ENCODE data around the gene NEURL1B.

Gene NEURL1B

GRCh38 chr5:172667786-172668593, 26.9 kb downstream of the NEURL1B start:
- POLR2A ChIA-PET, result no interaction called here
- TF ChIP-seq CTCF (IDR thresholded peaks at IDR 0.05; ENCODE audit: control extremely low read depth, extremely low read depth, low read depth, missing control alignments), result no peak
- no peak for DNase-seq (ENCODE audit: extremely low spot score)
- CTCF ChIA-PET, result interaction anchor here (1.0 to 1.4 kb wide), 2 partner anchors 29 to 30 kb away, joined by 3 to 7 read pairs; no protein-coding TSS in a partner anchor

DNA sequence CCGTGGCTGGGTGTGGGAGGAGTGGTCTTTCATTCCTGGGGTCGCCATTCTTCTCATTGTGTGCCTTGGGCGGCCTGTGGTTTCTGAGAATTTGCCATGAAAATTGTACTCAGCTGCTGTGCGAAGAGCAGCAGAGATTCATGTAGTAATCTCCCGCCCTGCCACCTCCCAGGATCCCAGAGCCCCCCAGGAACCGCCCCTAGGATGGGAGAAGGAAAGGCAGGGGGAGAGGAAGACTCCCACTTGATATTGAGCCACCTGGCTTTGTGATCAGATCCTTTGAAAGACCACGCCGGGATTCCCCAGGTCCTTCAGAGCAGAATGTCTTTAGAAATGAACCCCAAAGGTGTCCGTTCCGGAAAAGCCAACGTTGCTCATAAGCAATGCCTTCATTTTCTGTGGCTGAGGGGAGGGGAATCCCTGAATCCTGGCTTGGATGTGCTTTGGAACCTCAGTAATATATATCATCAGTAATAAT, 27.6 kb downstream of the NEURL1B start:
- ChIA-PET CTCF (interaction anchor here (1.0 kb wide), 1 partner anchor 29 kb away, joined by 3 read pairs; no protein-coding TSS in a partner anchor), POLR2A (no interaction called here)
- no peak for DNase-seq (ENCODE audit: extremely low spot score)
- TF ChIP-seq CTCF (IDR thresholded peaks at IDR 0.05; ENCODE audit: control extremely low read depth, extremely low read depth, low read depth, missing control alignments), result no peak

DNA sequence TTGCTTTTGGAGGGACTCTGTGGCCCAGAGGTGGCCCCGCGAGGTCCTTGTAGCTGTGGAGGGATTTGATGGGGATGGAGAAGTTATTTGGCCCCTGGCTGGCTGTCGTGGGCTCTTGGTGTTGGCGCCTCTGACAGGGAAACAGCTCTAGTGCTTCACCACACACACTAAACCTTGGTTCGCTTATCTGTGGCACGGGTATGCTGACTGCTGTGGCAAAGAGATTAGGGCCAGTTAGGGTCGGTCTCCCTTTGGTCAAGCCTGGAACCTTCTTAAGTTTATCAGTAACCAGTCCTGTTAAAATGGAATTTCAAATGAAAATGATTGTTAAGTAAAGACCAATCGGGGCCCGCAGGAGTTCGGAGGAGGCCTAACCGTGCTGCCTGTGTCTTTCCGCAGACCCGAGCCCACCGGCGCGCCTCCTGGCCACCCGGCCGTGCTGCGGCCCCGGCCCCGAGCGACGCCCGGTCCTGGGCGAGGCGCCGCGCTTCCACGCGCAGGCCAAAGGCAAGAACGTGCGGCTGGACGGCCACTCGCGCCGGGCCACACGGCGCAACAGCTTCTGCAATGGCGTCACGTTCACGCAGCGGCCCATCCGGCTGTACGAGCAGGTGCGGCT, 28.4 kb downstream of the NEURL1B start:
- no peak for TF ChIP-seq CTCF (IDR thresholded peaks at IDR 0.05; ENCODE audit: control extremely low read depth, extremely low read depth, low read depth, missing control alignments)
- DNase-seq (ENCODE audit: extremely low spot score), result no peak
- ChIA-PET CTCF (no interaction called here), POLR2A (no interaction called here)

DNA sequence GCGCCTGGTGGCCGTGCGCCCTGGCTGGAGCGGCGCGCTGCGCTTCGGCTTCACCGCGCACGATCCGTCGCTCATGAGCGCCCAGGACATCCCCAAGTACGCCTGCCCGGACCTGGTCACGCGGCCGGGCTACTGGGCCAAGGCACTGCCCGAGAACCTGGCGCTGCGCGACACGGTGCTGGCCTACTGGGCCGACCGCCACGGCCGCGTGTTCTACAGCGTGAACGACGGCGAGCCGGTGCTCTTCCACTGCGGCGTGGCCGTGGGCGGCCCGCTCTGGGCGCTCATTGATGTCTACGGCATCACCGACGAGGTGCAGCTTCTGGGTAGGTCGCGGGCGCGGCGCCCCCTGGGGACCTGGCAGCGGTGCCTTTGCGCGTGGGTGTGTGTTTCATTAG, 28.9 kb downstream of the NEURL1B start:
- DNase-seq (ENCODE audit: extremely low spot score), result no peak
- POLR2A ChIA-PET, result no interaction called here
- TF ChIP-seq CTCF (IDR thresholded peaks at IDR 0.05; ENCODE audit: control extremely low read depth, extremely low read depth, low read depth, missing control alignments), result no peak
- CTCF ChIA-PET, result no interaction called here

- POLR2A ChIA-PET, result no interaction called here
- TF ChIP-seq CTCF (IDR thresholded peaks at IDR 0.05; ENCODE audit: control extremely low read depth, extremely low read depth, low read depth, missing control alignments), result no peak
- CTCF ChIA-PET, result no interaction called here
- no peak for DNase-seq (ENCODE audit: extremely low spot score)
Measured at GRCh38 chr5:172670444-172670843, 29.4 kb downstream of the NEURL1B start.

- no peak for DNase-seq (ENCODE audit: extremely low spot score)
- ChIA-PET CTCF (no interaction called here), POLR2A (no interaction called here)
Measured at GRCh38 chr5:172671091-172671490, 30.0 kb downstream of the NEURL1B start.

More at GRCh38 chr5:172671091-172671490, 30.0 kb downstream of the NEURL1B start:
- TF ChIP-seq CTCF (IDR thresholded peaks at IDR 0.05; ENCODE audit: control extremely low read depth, extremely low read depth, low read depth, missing control alignments), result no peak
